ENCODE results near the gene CCDC149.

CCDC149 gene

GRCh38 chr4:24878636-24879016, 34.2 kb downstream of the CCDC149 start:
- DNase-seq (ENCODE audit: low spot score) = no peak

- no peak for DNase-seq (ENCODE audit: low spot score)
These were observed 34.8 kb downstream of the CCDC149 start for GRCh38 chr4:24877868-24878635.

GRCh38 chr4:24876431-24876830, 36.4 kb downstream of the CCDC149 start:
- DNase-seq (ENCODE audit: low spot score) = no peak

- no peak for DNase-seq (ENCODE audit: low spot score)
These were observed 40.1 kb downstream of the CCDC149 start for GRCh38 chr4:24872720-24873119.

GRCh38 chr4:24871210-24871609, 41.6 kb downstream of the CCDC149 start:
- no peak for DNase-seq (ENCODE audit: low spot score)

GRCh38 chr4:24867766-24868296, 45.0 kb downstream of the CCDC149 start:
- DNase-seq (ENCODE audit: low spot score) = no peak

GRCh38 chr4:24867251-24867650, 45.6 kb downstream of the CCDC149 start:
- DNase-seq (ENCODE audit: low spot score) = no peak

GRCh38 chr4:24865401-24865800, 47.4 kb downstream of the CCDC149 start:
- DNase-seq (ENCODE audit: low spot score) = no peak

GRCh38 chr4:24863799-24864198, 49.0 kb downstream of the CCDC149 start:
- no peak for DNase-seq (ENCODE audit: low spot score)

GRCh38 chr4:24862073-24862751, 50.6 kb downstream of the CCDC149 start:
- DNase-seq (ENCODE audit: low spot score) = no peak

GRCh38 chr4:24858550-24858949, 54.3 kb downstream of the CCDC149 start:
- DNase-seq (ENCODE audit: low spot score) = no peak

- DNase-seq (ENCODE audit: low spot score) = peak; percentile 69
These were observed 54.8 kb downstream of the CCDC149 start for GRCh38 chr4:24858026-24858425.

GRCh38 chr4:24856586-24856985, 56.3 kb downstream of the CCDC149 start:
- peak; percentile 35 for DNase-seq (ENCODE audit: low spot score)

GRCh38 chr4:24855741-24856140, 57.1 kb downstream of the CCDC149 start:
- no peak for DNase-seq (ENCODE audit: low spot score)

- DNase-seq (ENCODE audit: low spot score) = no peak
These were observed 59.7 kb downstream of the CCDC149 start for GRCh38 chr4:24853142-24853541.

- DNase-seq (ENCODE audit: low spot score) = peak; percentile 82
These were observed 62.2 kb downstream of the CCDC149 start for GRCh38 chr4:24850674-24851073.

GRCh38 chr4:24849756-24850155, 63.1 kb downstream of the CCDC149 start:
- DNase-seq (ENCODE audit: low spot score) = no peak

GRCh38 chr4:24849351-24849750, 63.5 kb downstream of the CCDC149 start:
- no peak for DNase-seq (ENCODE audit: low spot score)

- no peak for DNase-seq (ENCODE audit: low spot score)
These were observed 66.1 kb downstream of the CCDC149 start for GRCh38 chr4:24846716-24847115.

- DNase-seq (ENCODE audit: low spot score) = no peak
These were observed 66.9 kb downstream of the CCDC149 start for GRCh38 chr4:24845902-24846301.

- no peak for DNase-seq (ENCODE audit: low spot score)
These were observed 67.7 kb downstream of the CCDC149 start for GRCh38 chr4:24845132-24845531.

- DNase-seq (ENCODE audit: low spot score) = no peak
These were observed 69.7 kb downstream of the CCDC149 start for GRCh38 chr4:24843096-24843495.

- DNase-seq (ENCODE audit: low spot score) = no peak
These were observed 70.5 kb downstream of the CCDC149 start for GRCh38 chr4:24842356-24842755.
